ENCODE measurements around the gene NFXL1.

DNA sequence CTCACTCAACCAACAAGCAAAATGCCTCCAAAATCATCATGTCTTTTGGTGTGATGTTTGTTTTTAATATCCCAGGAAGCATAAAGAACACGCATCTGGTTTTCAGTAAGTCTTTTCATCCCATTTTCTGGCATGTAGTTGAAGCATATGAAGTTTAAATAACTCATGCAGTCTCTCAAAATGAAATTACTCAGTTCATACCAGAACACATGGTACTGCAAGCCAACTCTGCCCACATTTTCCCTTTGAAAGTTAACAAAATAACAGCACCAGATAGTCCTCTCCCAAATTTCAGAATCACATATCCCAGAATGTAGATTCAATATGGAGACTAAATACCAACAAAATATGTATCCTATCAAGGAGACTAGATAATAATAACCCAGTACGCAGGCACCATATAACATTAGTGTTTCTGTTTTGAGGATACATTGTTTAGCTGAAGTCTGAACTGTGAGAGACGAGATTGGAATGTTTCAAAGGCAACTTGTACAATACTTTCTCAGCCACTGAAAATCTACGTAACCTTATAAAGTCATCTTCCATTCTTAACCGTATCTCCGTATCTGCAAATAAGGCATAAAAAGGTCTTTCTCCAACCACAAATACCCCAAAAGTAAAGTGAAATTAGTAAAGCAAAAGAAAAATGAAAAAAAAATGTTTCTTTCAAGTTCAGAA is 99.6 kb downstream of the NFXL1 start:
- no peak for TF ChIP-seq EZH2 (IDR thresholded peaks at IDR 0.05; ENCODE audit: borderline replicate concordance, low read length)
- TF ChIP-seq, protein P1, sequence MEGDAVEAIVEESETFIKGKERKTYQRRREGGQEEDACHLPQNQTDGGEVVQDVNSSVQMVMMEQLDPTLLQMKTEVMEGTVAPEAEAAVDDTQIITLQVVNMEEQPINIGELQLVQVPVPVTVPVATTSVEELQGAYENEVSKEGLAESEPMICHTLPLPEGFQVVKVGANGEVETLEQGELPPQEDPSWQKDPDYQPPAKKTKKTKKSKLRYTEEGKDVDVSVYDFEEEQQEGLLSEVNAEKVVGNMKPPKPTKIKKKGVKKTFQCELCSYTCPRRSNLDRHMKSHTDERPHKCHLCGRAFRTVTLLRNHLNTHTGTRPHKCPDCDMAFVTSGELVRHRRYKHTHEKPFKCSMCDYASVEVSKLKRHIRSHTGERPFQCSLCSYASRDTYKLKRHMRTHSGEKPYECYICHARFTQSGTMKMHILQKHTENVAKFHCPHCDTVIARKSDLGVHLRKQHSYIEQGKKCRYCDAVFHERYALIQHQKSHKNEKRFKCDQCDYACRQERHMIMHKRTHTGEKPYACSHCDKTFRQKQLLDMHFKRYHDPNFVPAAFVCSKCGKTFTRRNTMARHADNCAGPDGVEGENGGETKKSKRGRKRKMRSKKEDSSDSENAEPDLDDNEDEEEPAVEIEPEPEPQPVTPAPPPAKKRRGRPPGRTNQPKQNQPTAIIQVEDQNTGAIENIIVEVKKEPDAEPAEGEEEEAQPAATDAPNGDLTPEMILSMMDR (IDR thresholded peaks at IDR 0.05; ENCODE audit: low read length), result no peak

Data from OCI-LY1 (cell line).